Right hindlimb (tissue), 1 donor: Measurements from ENCODE around the gene DERL2.

Source experiments
- DNase-seq: peaks from one replicate; pipeline ENCODE4 v3.0.0-alpha.2; 2018

DERL2 gene

DNA sequence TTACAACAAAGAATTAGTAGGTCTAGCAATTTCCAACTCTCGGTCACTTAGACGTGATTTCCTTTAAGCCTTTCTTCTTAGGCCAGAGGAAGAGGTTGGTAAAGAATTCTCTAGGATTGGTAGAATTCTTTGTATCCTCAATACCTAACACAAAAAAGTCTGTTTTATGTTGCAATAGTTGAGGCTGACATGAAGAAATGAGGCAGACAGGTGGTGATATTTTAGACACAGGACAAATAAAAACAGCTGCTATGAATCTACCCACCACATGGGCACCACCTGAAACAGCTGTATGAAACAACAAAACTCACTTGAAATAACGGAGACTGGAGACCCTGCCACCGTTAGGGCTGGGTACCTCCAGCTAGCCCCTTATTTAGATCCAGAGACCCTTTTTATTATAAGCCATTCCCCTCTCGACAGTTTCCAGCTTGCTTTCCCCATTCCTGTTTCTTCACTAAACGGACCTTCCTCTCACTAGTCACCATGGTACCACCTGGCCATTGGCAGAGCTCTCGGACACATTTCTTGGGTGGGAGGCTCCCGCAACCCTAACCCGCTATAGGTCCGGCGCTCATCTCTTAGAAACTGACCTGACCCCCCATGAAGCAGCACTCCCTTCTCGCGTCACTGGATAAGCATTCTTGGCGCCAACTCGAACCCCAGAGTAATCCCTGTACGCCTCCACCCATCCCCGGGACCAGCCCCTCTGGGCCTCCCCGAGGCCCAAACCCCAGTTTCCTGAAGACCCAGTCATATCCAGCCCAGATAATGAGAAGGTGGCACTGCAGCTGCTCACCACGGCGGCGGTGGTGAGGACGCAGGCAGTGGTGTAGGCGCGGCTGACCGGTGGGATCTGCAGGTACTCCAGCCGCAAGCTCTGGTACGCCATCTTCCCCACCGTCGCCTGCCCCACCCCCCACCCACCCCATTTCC is at the start of gene DERL2:
Gene DERL2 (minus strand): TSS at position 909 of the 936 bp plus-strand sequence. CDS start 17 bp downstream, at position 892.
- DNase-seq: no peak

GRCh38 chr17:5535436-5535835 is 49.5 kb upstream of the DERL2 start:
- DNase-seq: no peak

DNA sequence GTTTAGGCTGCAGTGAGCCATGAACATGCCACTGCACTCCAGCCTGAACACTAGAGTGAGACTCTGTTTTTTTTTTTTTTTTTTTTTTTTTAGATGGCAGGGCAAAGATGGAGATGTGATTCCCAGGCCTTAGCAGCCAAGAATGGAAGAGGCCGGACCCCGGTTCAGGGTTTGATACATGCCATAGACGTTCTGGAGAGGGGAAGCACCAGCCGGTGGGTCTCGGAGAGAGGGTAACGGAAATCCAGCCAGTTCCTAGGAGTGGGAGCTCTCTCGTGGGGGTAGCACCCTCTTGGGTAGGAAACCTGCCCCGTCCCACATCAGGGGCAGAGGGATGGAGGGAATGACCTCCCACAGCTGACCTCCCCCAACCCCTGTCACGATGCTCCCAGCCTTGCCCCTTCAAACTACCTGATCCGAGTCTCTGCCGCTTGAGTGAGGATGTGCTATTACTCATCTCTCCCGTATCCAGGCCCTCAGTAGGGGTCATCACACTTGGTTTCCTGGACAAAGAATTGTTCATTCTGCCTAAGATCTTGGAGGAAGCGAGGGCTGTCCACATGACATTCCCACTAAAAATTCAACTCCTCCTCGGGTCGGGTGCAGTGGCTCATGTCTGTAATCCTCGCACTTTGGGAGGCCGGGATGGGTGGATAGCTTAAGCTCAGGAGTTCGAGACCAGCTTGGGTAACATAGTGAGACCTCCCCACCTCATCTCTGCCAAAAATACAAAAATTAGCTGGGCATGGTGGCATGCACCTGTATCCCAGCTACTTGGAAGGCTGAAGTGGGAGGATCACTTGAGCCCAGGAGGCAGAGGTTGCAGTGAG is 47.7 kb upstream of the DERL2 start:
- DNase-seq: no peak

GRCh38 chr17:5532581-5532980 is 46.6 kb upstream of the DERL2 start:
- no peak for DNase-seq

GRCh38 chr17:5531085-5531418 is 45.1 kb upstream of the DERL2 start:
- DNase-seq: no peak

DNA sequence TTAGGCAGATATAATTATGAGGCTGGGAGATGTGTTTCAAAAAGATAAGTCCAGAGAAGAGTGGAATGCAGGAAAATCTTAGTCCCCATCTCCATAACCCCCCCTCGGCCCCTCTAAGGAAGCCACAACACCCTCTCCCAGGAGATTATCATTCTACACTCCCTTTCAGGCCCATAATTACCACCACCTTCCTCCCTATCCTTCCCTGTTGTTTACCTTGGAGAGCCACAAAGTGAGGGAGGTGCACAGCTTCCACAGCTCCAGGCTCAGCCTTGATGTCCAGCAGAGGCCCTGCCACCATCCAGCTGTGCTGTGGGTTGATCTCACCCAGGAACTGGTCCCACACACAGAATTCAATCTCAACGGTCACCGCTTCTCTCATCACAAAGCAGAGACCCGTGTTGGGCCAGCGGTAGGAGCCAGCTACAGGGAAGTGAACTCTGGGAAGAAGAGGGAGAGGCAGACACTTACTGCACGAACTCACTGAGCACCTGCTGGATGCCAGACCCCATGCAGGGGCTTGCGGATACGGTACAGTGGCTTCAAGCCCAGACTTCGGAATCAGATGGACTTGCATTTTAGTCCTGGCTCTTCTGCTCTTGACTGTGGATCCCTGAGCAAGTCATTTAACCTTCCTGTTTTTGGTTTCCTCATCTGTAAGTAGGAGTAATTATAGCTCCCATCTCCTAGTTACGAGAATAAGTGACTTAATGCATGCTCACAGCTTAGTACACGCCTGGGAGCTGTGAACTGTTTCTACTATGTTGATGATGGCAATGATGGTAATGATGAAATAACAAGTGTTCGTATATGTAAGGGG is 44.5 kb upstream of the DERL2 start:
- no peak for DNase-seq

- no peak for DNase-seq
Observed at GRCh38 chr17:5527601-5528250, 41.7 kb upstream of the DERL2 start.

- DNase-seq: peak; percentile 92
Observed at GRCh38 chr17:5526821-5527598, 41.0 kb upstream of the DERL2 start.

- no peak for DNase-seq
Observed at GRCh38 chr17:5523249-5523648, 37.3 kb upstream of the DERL2 start.

DNA sequence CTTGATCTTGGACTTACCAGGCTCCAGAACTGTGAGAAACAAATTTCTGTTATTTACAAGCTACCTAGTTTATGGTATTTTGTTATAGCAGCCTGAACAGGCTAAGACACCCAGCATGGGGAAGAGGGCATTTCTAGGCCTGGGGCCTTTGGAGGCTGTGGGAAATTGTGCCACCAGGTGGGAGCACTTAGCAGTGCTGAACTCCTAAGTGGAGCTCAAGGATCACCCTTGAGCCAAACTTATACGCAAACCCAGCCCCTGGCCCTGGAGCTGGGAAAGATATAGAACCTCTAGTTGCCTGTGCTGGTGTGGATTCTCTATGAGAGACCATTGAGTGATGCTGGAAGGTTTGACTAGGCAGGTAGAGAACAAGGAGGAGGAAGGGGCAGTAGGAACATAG is 36.5 kb upstream of the DERL2 start:
- no peak for DNase-seq

GRCh38 chr17:5516060-5516792 is 30.2 kb upstream of the DERL2 start:
- no peak for DNase-seq

GRCh38 chr17:5514976-5515375 is 29.0 kb upstream of the DERL2 start:
- no peak for DNase-seq

DNA sequence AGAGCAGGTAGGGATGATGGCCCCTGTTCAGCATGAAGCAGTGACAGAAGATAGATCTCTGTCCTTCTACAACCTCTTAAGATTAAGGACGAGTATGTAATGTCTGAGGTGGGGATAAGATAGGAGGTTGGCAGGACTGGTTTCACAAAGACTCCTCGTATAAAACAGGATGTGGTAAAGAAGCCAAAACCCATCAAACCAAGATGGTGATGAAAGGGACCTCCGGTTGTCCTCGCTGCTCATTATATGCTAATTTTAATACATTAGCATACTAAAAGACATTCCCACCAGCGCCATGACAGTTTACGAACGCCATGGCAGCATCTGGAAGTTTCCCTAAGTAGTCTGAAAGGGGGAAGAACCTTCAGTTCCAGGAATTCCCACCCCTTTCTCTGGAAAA is 27.6 kb upstream of the DERL2 start:
- no peak for DNase-seq

DNA sequence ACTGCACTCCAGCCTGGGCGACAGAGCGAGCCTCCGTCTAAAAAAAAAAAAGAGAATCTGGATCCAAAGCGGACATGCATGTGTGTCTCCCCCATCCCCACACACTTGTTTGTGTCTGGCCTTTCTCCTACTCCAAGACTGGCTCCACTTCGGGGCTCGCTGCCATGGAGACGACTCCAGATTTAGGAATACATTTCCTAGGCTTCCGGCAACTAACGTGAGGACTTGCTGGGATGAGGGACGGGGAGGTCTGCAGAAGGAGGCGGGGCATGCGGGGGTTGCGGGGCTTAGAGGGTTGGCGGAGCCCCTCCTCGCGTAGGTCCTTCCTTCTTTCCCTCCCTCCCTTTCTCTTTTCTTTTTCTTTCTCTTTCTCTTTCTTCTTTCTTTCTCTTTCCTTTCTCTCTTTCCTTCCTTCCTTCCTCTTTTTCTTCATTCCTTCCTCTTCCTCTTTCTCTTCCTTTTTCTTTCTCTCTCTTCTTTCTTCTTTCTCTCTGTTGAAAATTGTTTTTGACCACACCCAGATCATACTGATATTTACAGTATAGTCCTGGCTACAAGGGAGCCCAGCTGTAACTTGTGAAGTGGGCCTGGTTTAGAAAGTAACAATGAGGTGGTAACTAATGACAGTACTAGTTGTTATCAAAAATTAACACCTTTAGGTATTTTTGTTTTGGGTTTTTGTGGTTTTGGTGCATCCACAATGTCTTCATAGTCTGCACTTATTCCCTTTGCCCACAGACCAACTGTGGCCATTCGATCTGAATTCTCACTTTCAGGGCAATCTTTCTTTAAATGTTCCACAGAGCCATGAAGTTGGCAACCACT is 25.6 kb upstream of the DERL2 start:
- peak; percentile 67 for DNase-seq

- DNase-seq: no peak
Observed at GRCh38 chr17:5510771-5511170, 24.8 kb upstream of the DERL2 start.

- DNase-seq: no peak
Observed at GRCh38 chr17:5509482-5509881, 23.5 kb upstream of the DERL2 start.

GRCh38 chr17:5508810-5509209 is 22.8 kb upstream of the DERL2 start:
- no peak for DNase-seq

GRCh38 chr17:5506307-5506706 is 20.3 kb upstream of the DERL2 start:
- DNase-seq: no peak

DNA sequence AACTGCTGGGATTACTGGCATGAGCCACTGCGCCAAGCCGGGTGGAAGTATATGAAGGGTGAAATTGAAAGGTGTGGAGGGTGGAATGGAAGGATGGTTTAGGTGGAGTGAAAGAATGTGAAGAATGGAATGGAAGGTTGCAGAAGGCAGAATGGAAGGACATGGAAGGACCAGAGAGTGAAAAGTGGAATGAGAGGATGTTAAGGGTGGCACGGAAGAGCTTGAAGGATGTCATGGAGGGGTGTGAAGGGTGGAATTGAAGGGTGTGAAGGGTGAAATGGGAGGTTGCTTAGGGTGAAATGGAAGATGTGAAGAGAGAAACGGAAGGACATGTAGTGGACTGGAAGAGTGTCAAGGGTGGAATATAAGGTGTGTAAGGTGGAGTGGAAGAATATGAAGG is 16.6 kb upstream of the DERL2 start:
- DNase-seq: no peak

DNA sequence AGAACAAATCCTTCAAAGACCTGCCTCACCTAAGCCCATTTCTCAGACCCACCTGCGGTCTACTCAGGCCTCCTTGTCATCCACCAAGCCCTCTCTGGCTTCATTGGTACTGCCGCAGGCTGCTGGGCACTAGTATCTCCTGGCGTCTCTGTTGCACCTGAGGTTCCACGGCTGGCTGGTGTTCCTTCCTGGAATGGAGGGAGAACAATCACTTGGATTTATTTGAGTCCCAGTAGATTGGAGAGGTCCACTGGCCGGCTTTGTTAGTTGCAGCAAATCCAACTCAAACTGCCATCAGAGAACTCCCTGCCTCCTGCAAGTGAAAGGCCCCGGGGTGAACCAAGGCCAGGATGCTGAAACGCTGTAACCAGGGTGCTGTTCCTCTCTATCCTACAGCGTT is 15.7 kb upstream of the DERL2 start:
- DNase-seq: no peak
